ENCODE data around the gene PRELID3B.

GRCh38 chr20:59006864-59007664 is 35.5 kb downstream of the PRELID3B start, which contains the start of gene CTSZ:
- TF ChIP-seq CTCF (IDR thresholded peaks at IDR 0.05; ENCODE audit: low read length) = no peak
- TF ChIP-seq EZH2 (IDR thresholded peaks at IDR 0.05; ENCODE audit: borderline replicate concordance, low read length) = no peak
